COLO668 (cell line): Measurements from ENCODE around the gene GPR3.

ENCODE experiments used
- DNase-seq: peaks from one replicate; lab custom pipeline; 2025; ENCODE audit not compliant: unreplicated experiment; lab: John Stamatoyannopoulos, UW

GPR3 gene, protein sequence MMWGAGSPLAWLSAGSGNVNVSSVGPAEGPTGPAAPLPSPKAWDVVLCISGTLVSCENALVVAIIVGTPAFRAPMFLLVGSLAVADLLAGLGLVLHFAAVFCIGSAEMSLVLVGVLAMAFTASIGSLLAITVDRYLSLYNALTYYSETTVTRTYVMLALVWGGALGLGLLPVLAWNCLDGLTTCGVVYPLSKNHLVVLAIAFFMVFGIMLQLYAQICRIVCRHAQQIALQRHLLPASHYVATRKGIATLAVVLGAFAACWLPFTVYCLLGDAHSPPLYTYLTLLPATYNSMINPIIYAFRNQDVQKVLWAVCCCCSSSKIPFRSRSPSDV

DNA sequence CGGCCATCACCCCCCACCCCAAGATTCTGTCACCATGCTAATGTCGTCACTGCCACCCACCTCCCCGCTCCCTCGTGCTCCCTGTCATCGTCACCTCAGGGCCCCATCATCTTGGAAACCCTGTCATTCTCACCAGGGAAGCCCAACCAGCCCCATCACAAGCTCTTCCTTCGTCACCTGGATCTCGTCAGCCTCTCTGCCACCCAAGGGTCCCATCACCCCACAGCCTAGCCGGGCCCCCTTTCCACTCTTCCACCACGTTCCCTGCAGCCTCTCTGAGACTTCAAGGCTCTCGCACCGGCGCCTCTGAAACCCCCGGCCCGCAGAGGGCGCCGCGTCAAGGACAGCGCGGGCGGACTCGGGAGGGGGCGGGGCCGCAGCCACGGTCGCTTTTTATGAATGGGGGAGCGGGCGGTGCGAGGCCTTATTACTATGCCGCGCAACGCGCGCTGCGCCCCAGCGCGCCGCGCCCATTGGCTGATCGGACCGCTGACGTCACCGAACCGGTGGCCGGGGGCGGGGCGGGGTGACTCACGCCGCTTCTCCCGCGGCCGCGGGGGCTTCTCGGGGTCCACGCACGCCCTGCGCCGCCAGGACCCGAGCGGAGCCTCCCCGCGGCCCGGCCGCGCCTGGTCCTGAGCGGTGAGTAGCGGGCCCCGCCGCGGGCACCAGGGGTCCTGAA is at the start of gene GPR3:
TSS of gene GPR3 (plus strand) at position 527 of the 682 bp plus-strand sequence. CDS start 1,177 bp downstream, outside the sequence.
- DNase-seq, result peak; percentile 99

DNA sequence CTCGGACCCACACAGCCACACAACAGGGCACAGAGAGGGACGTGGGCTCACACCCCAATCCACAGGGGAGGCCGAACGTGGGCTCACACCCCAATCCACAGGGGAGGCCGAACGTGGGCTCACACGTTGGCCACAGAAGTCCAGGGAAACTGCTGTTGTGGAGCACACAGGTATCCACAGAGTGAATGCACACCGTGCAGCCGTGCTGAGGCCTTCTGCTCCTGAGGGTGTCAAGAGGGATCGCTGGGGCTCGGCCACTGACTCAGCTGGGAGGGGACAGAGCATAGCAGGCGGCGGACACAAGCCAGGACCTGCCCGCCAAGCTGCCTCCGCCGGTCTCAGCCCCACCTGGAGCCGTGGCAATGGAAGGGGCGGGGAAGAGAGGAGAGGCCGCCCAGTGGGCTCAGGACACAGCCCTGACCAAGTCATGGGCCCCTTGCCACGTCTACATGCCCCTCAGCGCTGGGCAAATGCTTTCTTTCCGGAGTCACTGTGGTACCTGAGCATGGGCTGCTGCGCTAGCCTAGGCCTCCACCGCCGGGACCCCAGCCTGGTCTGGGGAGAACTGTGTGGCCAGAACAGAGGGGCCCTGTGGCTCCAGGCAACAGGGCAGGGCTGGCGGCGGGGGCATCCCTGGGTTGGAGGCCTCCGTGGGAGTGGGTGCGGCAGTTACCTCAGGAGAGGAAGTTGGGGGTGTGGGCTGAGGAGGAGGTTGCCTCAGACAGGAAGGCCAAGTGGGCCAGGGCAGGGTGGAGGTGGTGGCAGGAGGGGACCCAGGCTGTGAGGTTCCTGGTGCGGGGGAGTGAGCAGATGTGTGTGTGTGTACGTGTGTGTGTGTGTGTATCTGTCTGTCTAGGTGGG is 49.4 kb upstream of the GPR3 start:
- peak; percentile 91 for DNase-seq

DNA sequence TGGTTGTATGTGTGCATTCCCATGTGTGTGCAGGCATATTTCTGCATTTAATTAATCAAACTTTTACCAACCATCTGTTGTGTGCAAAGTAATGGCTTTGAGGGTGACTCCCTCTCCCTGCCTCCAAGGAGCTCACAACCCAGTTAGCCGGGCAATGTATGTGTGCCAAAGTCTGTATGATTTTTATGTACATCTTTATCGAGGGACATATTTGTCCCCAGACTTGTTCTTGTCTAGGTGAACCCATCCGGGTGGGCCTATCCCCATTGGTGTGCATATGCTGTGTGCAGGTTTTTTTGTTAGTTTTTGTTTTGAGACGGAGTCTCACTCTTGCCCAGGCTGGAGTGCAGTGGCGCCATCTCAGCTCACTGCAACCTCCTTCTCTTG is 48.8 kb upstream of the GPR3 start:
- DNase-seq, result no peak

DNA sequence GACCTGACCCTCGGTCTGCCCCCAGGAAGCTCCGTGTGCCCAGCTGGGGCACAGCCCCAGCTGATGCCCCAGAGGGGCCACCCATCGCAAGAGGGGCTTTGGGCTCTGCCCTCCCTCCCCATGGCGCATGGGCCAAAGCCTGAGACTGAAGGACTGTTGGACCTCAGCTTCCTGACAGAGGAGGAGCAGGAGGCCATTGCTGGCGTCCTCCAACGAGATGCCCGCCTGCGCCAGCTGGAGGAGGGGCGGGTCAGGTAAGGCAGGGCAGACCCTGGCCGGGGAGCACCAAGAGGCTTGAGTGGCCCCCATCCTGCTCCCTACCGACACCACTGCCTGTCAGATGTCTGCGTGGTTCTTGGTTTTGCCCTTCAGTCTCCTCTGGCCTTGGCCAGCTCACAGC is 47.1 kb upstream of the GPR3 start:
- no peak for DNase-seq

DNA sequence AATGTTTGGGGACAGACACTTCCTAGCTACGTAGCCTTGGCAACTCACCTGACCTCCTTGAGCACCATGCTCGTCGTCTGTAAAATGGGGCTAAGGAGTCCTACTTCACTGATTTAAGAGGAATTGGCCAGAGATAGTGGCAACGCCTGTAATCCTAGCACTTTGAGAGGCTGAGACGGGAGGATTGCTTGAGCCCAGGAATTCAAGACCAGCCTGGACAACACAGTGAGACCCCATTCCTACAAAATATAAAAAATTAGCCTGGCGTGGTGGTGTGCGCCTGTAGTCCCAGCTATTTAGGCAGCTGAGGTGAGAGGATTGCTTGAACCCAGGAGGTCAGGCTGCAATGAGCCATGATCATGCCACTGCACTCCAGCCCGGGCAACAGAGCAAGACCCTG is 46.1 kb upstream of the GPR3 start:
- DNase-seq, result no peak

DNA sequence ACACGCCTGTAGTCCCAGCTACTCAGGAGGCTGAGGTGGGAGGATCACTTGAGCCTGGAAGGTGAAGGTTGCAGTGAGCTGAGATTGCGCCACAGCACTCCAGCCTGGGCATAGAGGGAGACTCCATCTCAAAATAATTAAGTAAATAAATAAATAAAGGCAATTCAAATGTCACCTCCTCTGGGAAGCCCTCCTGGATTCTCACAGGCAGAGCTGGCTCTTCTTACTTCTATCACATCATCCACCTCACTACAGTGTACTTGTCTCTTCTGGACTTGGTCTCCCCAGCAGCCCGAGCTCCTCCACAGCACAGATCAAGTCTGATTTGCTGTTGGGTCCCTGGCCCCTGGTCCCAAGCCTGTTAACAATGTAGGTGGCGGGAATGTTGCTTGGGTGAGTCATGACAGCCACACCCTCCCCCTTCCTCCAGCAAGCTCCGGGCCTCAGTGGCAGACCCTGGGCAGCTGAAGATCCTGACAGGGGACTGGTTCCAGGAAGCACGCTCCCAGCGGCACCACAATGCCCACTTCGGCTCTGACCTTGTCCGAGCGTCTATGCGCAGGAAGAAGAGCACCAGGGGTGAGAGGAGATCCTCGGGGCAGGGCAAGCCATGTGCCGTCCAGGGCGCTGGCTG is 45.3 kb upstream of the GPR3 start:
- no peak for DNase-seq

DNA sequence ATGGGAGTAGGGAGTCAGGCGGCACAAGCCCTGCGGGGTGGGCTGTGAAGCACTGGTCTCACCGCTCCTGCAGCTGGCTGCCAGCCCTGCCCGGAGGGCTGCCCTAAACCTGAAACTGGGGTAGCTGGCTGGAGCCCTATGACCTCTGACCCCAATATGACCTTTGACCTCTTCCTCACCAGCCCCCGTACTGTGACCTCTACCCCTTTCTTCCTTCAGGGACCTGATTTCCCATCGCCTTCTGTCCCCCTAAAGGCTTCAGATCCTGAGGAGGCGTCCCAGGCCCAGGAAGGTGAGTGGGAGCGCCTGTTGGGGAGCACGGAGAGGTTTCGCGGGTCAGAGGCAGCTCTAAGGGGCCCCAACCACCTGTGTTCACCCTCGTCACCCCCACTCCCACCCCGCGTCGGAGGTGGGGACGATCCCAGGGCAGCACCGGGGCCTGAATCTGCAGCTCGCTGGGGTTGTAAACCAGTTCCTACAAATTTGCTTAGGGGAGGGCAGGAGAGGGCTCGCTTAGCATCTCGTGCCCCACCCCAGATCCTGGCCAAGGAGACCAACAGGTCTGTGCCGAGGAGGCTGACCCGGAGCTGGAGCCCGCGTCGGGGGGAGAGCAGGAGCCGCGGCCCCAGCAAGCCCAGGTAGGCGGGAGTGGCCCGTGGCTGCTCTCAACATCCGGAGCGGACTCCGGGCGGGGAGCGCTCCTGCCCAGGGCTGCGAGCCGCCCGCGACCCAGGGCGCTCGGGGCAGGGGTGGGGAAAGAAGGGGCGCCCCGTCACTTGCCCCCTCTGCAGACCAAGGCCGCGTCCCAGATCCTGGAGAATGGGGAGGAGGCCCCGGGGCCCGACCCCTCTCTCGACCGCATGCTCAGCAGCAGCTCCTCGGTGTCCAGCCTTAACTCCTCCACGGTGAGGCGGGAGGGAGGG is 43.3 kb upstream of the GPR3 start:
- peak; percentile 93 for DNase-seq

DNA sequence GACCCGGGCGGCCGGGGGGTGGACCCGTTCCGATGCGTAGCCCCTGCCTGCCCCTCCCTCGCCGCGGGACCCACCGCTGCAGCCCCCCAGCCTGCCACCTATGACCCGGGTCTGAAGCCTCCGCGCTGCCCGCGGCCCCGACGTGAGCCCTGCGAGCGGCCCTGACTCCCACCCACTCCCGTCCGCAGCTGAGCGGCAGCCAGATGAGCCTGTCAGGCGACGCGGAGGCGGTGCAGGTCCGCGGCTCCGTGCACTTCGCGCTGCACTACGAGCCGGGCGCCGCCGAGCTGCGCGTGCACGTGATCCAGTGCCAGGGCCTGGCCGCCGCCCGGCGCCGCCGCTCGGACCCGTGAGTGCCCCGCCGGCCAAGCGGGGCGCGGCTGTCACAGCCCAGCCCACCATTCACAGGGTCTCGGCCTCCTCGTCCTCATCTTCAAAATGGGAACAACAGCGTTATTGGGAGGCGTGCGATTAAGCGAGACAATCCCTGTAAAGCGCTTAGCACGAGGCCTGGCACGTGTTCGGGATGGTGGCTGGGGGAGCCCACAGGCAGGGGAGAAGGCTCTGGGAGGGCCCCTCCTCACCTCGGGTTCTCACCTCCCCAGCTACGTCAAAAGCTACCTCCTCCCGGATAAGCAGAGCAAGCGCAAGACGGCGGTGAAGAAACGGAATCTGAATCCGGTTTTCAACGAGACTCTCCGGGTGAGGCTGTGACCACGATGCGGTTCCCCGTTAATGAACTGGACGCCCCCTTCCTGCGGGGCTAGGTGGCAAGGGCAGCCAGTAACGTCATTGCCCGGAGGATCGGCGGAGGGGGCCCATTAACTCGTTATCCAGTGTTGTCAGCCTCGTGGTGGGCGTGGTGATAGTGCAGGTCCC is 42.4 kb upstream of the GPR3 start:
- peak; percentile 95 for DNase-seq

DNA sequence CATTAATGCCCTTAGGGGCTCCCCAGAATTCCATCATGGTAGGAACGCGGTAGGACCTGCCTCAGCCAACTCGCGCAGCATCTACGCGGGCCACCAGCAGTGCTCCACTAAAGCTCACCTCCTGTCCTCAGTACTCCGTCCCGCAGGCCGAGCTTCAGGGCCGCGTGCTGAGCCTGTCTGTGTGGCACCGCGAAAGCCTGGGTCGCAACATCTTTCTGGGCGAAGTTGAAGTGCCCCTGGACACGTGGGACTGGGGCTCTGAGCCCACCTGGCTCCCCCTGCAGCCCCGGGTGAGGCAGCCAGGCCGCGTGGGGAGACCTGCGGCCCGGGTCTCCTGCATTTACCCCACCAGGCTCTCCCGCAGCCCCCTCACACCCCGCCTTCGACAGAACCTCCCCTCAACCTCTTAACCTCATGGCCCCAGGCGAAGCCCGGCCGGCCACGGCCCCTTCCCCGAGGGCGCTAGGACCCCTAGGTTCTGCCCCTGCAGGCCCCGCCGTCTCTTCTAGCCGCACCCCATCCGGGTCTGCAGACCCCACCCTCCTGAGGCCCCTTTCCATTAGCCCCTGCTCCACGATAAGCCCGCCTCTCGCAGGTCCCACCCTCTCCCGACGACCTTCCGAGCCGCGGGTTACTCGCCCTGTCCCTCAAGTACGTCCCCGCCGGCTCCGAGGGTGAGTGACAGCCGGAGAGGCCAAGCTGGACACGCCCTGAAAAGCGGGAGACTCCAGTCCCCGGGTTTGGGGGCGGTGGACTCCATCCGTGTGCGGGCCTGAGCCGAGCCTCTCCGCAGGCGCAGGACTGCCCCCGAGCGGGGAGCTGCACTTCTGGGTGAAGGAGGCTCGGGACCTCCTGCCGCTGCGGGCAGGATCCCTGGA is 41.5 kb upstream of the GPR3 start:
- no peak for DNase-seq

DNA sequence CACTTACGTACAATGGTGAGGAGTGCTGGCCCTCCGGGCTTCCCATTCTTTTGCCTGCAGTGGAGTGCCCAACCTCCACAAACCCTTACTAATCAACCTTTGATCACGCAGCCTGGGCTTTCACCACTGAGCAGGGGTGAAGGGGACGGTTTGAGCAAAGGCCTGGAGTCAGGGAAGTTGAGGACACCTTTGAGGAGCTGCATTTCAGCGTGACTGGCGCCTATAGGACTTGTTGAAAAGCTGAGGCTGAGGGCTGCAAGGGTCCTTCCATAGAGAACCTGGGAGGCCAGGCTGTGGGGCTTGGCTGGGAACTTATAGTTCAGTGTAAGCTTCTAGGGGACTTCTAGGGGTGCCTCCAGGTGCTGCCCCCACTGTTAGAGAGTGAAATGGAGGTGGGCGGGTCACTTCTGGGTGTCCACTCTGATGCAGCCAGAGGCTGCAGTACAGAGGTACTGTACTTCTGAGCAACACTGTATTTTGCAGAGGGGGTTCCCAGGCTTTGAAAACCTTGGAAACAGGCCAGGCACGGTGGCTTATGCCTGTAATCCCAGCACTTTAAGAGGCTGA is 40.8 kb upstream of the GPR3 start:
- no peak for DNase-seq

DNA sequence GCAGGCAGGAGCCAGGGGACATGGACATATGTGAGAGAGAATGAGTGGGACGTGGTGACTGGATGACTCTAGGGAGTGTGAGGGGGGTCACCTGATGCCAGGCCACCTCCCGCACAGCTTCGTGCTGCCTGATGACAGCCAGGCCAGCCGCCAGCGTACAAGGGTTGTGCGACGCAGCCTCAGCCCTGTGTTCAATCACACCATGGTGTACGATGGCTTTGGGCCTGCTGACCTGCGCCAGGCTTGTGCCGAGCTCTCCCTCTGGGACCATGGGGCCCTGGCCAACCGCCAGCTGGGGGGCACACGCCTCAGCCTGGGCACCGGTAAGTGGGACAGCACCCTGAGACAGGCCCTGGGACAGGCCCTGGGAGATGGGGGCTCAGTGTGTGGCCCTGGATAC is 39.3 kb upstream of the GPR3 start:
- DNase-seq, result no peak

DNA sequence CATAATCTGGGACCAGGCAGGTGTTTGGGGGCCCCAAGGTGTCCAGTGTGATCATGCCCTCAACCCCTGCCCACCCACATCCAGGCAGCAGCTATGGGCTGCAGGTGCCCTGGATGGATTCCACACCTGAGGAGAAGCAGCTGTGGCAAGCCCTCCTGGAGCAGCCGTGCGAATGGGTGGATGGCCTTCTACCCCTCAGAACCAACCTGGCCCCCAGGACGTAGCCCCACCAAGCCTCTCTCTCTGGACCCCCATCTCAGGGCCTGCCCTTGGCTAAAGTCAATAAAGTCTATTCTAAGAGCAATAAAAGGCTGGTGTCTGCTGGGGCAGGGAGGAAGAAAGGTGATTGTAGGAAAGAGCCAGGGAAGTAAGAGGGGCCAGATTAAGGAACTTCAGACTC is 38.8 kb upstream of the GPR3 start:
- no peak for DNase-seq

DNA sequence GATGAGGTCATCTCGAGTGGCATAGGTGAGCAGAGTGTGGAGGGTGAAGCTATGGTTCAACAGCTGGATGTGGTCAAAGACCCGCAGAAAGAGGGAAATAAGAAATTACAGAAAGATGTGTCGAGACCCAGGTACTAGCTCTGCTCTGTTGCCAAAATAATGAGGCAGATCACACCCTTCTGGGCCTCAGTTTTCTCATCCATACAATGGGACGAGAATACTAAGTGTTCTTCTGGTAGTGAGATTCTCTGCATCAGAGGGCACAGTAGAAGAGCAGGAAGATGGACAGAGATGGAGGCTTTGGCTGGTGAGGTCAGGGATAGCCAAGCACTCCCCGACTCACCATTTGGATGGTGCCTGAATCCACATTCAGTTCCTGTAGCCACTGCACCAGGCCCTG is 36.7 kb upstream of the GPR3 start:
- no peak for DNase-seq

DNA sequence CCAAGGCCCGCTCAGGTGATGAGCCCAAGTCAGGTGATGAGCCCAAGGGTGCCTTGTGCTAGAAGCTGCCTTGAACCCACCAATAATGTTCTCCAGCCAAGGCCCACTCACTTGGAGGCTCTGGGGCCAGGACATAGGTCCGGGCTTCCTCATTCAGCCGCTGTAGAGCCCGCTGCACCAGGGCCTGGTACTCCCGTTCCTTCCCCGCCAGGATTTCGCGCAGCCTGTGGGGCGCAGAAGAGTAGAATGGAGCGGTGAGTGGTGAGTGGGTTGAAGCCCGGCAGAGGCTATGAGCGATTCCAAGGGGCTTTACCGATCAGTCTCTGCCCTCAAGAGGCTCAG is 36.2 kb upstream of the GPR3 start:
- DNase-seq, result no peak

DNA sequence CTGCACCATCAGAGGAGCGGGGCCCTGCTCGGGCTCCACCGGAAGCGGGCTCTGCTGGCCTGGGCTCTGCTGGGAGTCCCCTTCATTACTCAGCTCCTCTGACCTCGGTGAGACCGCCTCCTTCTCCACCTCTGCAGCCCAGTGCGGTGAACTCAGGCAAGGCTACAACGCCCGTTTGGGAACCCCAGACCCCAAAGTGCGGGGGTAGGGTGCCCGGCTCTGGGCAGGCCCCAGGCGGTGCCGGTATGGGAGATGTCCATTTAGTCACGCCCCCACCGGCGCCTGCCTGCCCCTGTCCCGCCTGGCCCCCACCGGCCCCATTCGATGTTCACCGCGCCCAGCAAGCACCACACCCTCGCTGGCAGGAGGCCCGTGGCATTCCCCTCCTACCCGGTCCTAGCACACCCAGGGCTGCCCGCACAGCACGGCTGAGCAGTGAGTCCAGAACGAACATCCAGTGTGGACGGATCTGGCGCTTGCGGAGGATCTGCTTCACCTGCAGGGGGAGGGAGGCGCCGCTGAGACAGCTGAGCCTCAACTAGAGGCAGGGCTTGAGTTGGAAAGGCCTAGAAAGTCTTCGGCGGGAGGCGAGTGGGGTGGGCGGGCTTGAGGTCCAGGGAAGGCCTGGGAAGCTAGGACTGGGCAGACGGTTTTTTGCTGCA is 35.7 kb upstream of the GPR3 start:
- DNase-seq, result no peak

DNA sequence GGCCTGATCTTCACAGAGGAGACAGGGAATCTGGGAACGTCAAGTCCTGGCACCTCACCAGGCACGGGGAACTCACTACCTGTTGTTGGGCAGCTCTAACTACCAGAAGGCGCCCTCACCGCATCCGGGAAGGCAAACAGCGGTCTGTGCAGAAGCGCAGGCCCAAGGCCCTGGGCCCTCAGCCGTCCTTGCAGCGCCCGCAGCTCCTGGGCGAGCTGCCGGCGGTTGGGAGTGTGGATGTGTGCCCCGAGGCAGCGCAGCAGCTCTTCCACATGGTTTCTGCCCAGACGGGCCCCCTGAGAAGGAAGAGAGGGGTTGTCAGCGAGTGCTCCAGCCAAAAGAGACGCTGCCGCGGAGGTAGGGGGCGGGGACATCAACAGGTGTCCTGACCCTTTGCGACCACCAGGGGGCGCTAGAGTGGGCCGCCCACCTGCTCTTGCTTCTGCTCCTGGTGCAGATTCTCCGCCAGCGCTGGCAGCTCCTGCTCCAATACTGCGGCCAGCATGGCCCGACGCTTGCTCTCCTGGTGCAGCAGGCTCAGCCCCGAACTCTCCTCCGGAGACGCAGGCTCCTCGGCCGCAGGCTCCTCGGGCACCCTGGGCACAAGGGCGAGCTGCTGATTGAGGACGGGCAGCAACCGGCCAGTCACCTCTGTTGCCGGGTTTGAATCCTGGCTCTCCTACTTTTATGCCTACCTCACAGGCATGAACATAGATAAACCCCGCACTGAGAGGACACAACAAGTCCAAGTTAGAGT is 35.0 kb upstream of the GPR3 start:
- DNase-seq, result peak; percentile 78
